GM21737 (cell line): ENCODE measurements around the gene JUNB.
A peak's percentile ranks its signal among the peaks of the same experiment; 100 is the strongest.
"Not testable (repeated sequence)": the region's sequence is repeated elsewhere in the genome, so short reads cannot be mapped to it uniquely, and the experiment has no call there.

ENCODE experiments used
- ATAC-seq: cut with Tn5 transposase; IDR thresholded peaks from one replicate; pipeline ENCODE4 v1.9.1; 2021; ENCODE audit warnings: mild to moderate bottlenecking, moderate library complexity; ENCODE audit not compliant: unreplicated experiment

Gene JUNB

DNA sequence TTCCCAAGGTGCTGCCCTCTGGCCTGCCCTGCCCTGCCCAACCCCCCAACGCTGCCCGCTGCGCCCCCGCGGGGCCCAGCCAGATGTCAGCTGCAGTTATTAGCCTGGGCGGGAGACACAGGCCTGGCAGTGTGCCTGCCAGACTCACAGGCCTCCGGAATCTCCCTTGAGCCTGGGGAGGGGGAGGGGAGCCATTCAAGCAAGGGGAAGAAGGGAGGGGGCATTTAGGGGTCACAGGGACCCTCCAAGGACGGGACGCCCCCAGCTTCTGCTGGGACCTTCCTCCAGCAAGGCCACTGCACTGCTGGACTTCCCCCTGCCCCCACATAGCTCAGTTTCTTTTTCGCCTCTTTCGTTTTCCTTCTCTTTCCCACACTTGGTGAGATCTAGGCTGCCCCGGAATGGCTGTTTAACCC lies 2.6 kb upstream of the JUNB start:
- no peak for ATAC-seq

DNA sequence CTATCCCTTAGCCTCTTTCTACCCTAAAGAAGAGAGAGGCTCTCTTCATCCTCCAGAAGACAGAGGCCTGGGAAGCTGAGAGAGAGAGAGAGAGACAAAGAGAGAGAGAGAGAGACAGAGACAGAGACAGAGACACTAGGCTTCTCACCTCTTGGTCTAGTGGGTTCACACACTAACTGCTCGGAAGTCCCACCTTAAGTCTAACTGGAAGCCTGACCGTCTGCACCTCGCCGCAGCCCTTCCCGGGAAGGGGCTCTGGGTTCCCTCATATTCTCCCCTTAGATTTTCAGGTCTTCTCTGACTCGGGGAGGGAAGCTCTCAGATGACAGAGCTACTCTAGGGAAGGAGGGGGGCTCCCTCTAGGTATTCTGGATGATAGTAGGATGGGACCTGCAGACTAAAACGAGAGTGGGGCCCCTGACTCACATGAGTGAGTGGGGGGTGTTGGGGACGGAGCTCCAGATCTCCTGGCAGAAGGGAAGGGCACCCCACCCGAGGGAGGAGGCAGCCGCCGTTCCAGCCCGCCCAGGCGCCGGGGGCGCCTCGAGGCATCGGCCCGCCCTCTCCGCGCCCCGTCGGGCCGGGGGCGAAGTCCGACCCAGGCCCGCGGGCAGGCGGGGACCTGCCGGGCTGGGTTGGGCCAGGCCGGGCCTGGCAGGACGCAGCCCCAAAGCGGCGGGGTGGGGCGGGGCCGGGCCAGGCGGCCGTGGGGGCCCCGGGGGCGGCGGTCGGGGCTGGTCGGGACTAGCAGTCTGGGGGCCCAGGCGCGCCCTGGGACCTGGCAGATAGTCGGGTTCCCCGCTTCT lies 2.0 kb upstream of the JUNB start:
- no peak for ATAC-seq

DNA sequence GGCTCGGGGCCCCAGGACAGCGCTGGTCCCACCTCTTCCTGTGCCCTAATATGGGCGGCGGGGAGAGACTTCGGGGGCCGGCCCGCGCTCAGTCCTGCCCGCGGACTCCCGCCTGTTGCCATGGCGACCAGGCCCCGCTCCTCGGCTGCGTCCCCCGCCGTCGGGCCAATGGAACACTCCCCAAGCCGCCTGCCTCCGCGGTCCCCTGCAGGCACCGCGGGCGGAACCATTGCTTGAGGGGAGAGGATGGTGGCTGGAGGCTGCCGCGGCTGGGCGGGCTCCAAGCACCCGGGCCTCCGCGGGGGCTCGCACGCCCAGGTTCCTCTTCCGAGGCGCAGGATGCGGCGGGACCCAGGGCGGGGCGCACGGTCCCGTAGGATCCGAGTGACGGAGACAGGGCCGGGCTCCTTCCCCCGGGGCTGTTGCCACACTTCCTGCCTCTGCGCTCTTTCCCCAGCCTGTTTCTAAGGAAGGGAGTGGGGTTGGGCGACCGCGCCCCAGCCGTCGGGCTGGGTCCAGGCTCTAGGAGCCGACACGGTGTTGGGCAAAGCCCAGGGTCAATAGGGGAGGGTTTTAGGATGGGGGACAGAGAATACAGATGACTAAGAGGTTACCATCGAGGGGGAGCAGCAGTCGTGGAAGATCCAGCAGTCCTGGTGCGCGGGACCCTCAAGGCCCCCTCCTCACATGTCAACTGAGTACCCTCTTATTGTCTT lies 1.2 kb upstream of the JUNB start:
- peak; percentile 32 for ATAC-seq

DNA sequence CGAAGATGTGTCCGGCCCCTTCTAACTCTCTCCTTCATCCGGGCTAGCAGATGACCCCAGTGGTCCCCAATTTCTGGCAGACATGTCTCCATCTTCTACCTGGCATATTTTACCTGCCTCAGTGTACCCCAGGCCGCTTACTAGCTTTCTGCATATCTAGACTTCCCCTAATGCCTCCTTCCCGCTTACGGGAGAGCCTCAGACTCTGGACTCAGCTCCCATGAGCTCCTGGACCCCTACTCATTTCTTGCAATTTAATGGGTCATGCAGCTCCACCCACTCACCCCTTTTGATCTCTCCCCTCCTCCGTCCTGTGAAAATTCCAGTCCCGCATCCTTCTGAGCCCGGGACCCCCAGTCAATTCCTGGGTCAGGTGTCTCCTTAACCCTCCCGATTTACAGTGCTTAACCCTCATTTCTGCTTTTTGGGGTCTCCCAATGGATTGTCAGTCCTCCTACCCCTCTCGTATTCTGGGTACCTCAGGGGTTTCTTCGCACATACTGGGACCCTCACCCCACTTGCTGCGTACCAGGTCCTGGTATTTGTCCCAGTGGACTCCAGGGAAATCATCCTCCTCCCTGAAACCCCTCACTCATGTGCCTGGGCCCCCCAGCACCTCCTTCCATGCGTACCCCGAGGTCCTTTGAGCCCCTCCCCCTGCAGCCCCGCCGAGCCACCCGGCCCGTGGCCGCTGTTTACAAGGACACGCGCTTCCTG lies 500 bp upstream of the JUNB start:
- no peak for ATAC-seq

DNA sequence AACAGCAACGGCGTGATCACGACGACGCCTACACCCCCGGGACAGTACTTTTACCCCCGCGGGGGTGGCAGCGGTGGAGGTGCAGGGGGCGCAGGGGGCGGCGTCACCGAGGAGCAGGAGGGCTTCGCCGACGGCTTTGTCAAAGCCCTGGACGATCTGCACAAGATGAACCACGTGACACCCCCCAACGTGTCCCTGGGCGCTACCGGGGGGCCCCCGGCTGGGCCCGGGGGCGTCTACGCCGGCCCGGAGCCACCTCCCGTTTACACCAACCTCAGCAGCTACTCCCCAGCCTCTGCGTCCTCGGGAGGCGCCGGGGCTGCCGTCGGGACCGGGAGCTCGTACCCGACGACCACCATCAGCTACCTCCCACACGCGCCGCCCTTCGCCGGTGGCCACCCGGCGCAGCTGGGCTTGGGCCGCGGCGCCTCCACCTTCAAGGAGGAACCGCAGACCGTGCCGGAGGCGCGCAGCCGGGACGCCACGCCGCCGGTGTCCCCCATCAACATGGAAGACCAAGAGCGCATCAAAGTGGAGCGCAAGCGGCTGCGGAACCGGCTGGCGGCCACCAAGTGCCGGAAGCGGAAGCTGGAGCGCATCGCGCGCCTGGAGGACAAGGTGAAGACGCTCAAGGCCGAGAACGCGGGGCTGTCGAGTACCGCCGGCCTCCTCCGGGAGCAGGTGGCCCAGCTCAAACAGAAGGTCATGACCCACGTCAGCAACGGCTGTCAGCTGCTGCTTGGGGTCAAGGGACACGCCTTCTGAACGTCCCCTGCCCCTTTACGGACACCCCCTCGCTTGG lies 966 bp downstream of the JUNB start:
- no peak for ATAC-seq

DNA sequence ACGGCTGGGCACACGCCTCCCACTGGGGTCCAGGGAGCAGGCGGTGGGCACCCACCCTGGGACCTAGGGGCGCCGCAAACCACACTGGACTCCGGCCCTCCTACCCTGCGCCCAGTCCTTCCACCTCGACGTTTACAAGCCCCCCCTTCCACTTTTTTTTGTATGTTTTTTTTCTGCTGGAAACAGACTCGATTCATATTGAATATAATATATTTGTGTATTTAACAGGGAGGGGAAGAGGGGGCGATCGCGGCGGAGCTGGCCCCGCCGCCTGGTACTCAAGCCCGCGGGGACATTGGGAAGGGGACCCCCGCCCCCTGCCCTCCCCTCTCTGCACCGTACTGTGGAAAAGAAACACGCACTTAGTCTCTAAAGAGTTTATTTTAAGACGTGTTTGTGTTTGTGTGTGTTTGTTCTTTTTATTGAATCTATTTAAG lies 1.6 kb downstream of the JUNB start:
- ATAC-seq, result no peak

DNA sequence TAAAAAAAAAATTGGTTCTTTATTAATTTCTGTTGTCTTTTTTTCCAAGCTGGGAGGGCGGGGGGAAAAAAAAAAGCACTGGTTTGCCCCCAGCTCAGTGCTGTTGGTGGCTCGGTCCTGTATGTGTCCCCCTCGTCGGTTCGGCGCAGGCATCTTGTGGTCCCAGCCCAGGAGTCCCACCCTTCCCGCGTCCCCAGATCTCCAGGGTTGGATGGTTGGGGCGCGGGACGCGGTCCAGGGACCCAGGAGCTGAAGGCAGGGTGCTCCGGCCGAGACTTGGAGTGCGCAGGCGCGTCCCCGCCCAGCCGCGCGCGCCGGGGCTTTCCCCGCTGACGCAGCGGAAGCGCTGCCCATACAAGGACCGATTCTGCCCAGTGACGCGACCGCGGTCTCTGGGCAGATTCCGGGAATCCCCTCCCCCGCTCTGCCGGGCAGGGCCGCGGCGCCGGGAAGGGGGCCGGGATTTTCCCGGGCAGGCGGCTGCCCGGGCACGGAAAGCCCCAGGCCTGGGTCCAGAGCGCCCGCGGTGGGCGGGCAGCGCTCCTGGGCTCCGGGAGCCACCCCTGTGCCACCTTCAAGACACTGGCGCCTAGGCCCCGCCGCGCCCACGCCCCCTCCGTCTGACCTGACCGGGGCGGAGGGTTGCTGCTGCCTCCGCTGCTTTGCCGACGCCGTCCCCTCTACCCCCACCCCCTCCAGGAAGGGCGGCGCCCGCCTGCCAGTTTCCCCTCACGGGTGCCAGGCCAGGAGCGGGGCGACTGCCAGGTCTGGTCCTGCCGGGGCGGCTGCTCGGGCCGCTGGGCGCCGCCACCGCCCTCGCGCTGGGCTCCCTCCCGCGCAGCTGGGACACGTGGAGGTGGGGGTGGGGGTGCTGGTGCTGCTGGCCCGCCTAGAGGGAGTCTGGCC lies 2.3 kb downstream of the JUNB start:
- ATAC-seq, result peak; percentile 25

DNA sequence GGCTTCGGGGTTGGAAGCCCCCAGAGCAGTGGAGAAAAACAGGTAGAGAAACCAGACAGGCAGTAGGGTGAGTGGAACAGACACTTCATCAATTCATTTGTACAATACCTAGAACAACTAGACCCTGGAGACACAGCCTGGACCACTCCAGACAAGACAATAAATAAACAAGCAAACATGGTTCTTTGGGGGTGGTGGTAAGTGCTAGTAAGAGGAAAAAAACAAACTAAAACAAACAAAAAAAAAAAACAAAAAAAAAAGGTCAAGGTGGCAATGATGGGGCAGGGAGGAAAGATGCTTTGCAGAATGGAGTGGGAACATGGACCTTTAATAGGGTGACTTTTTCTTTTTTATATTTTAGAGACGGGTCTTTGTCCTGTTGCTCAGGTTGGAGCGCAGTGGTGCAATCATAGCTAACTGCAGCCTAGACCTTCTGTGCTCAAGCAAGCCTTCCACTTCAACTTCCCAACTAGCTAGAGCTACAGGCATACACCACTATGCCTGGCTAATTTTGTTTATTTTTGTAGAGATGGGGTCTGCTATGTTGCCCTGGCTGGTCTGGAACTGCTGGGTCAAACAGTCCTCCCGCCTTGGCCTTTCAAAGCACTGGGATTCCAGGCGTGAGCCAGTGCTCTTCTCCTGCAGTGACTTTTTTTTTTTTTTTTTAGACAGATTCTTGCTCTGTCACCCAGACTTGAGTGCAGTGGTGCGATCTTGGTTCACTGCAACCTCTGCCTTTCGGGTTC lies 3.1 kb downstream of the JUNB start:
- ATAC-seq, result no peak

DNA sequence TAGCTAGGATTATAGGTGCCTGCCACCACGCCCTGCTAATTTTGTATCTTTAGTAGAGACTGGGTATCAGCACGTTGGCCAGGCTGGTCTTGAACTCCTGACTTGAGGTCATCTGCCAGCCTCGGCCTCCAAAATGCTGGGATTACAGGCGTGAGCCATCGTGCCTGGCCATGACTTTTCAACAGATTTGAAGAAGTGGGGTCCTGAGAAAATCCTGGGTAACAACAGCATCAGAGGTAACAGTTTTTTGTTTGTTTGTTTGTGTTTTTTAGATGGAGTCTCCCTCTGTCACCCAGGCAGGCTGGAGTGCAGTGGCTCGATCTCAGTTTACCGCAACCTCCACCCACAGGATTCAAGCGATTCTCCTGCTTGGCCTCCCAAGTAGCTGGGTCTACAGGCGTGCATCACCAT lies 3.7 kb downstream of the JUNB start:
- no peak for ATAC-seq

DNA sequence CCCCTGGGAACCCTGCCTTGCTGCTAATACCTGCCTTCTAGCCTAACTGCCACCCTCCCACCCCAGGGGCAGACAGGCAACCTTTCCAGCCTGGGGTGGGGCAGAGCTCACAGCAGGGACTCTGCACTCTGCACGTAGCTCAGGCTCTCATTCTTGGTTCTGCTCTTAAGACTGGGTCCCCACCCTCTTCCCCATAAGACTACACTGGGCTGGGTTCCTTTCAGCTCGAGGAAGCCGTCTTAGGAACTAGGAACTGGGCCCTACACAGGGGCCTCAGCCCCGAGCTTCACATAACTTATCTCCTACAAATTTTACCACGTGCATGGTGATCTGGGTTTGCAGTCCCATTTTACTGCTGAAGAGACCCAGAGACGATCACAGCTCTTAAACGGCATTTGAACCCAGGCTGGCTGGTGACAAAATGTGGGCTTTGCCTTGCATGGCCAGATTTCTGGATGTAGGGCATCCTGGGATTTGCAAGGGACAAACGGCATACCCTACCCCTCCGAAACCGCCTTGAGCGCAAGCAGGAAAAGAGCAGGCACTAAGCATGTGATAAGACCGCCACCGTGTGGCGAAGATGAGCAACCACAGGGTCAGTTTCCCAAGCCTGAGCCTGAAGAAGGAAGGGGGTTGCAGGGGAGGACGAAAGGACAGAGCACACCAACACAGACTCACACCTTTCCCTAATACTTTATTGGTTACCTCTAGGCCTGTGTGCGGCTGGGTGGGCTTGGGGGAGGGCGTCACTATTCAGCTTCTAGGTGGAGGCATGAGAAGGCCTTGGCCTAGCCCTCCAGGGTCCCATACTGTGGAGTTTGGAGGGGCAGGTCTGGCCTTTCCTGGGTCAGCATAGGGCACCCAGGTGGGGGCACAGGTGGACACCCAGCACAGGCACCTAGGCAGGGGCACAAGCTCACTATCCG lies 5.1 kb downstream of the JUNB start:
- ATAC-seq, result no peak

DNA sequence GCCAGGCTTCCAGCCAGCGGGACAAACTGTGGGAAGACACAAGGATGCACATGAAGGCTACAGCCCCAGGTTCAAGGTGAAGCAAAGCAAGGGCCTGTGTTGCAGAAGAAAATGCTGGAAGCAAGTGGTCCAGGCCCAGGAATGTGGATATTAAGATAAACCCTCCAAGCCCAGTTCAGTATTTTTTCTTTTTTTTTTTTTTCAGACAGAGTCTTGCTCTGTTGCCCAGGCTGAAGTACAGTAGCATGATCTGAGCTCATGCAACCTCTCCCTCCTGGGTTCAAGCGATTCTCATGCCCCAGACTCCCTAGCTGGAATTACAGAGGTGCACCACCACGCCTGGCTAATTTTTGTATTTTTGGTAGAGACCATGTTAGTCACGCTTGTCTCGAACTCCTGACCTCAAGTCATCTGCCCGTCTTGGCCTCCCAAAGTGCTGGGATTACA lies 5.9 kb downstream of the JUNB start:
- no peak for ATAC-seq

DNA sequence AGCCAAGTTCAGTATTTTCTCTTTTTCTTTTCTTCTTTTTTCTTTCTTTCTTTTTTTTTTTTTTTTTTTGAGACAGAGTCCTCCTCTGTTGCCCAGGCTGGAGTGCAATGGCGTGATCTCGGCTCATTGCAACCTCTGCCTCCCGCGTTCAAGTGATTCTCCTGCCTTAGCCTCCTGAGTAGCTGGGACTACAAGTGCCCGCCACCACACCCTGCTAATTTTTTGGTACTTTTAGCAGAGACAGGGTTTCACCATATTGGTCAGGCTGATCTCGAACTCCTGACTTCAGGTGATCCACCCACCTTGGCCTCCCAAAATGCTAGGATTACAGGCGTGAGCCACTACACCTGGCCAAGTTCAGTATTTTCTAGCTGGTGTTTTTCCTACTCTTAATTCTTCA lies 6.3 kb downstream of the JUNB start:
- ATAC-seq, result not testable (repeated sequence)

DNA sequence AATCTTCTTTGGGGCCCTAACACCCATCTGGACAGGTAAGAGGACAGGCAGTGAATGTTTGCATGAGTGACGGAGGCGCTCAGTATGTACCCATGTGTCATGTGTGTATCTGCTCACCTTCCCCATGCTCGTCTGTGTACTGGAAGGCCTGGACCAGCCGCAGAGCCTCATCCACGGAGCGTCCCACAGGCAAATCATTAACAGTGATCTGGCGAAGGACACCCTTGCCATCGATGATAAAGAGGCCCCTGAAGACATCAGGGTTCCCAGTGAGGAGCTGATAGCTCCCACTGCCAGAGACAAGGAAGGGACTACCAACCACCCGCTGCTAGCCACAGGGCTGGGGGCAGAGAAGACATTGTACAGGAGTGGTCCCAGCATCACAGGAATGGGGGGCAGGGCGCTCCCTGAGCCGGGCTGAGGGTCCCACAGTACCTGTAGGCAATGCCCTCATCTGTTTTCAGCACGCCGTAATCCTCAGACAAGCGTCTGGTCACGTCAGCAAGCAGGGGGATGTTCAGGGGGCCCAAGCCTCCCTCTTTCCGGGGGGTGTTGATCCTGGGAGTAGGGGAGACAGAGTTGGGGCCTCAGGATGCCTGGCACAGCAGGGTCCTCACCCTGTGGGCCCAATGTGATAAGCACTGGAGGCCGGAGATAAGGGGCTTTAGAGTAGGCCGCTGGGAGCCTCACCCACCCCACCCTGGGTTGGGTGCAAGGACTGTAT lies 8.6 kb downstream of the JUNB start:
- no peak for ATAC-seq

DNA sequence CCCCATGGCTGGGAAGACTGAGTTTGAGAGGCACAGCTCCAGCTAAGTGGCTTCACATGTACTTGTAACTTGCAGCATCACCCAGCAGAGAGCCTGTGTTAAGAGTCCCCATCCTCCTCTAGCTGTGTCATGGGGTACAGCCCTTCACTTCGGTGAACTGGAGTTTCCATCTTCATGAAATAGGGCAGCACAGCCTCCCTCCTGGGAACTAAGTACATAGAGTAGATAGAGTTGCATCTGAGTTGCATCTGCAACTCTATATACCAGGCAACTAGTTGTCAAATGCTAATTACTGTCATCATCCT lies 9.1 kb downstream of the JUNB start:
- no peak for ATAC-seq

DNA sequence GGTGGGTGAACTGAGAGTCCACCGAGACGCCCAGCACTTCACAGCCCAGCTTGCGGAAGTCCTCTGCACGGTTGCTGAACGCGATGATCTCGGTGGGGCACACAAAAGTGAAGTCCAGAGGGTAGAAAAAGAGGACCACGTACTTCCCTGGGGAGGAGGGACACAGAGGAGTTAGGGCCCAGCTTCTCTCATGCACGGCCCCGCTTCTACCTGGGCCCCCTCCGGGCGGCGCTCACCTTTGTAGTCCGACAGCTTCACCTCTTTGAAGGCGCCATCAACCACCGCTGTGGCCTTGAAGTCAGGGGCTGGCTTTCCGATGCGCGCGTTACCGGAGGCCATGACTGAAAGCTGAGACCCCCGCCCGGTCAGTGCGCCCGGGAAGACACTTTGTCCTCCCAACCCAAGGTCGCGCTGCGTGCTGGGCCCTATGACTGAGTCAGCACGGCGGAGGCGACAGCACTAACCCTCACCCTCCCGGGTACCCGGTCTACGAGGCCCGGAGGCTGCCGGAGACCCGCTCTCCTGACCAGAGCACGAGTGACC lies 9.7 kb downstream of the JUNB start:
- ATAC-seq, result no peak

DNA sequence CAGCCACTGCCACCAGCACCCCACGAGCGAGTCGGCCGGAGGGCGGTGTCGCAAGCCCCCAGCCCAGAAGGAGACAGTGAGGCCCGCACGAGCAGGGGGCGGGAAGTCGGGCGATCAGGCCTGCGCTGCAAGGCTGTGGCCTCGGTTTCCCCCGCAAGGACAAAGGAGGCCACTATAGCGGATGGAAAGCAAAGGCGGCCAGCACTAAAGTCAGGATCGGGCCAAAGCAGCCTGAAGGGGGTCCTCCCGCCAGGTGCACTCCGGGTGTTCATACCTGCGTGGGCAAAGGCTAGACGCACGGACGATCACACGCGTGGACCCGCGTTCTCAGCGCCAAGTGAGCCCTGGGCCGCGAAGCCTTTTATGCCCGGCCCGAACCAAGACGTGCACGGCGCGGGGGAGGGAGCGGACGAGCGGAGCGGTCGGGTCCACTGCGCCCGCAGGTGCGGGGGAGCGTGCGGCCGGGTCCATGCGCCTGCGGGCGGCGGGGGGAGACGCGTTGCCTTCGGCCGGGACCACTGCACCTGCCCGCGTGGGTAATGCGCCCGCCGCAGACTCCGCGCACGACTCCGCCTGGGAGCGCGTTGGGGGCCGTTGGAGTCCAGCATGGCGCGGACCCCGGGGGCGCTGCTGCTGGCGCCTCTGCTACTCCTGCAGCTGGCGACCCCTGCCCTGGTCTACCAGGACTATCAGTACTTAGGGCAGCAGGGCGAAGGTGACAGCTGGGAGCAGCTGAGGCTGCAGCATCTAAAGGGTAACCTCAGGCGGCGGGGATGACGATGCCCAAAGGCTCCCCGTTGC lies 10.4 kb downstream of the JUNB start, which contains the start of the genes PRDX2 and THSD8:
Gene PRDX2, minus strand, starts transcription at position 335 of the 801 bp plus-strand sequence. CDS start 539 bp downstream, outside the sequence.
Gene THSD8, plus strand, starts transcription at position 604 of the 801 bp plus-strand sequence. Its CDS starts 3 bp downstream, at position 607.
- no peak for ATAC-seq
